ENCODE results near the gene LTBP4. TPM values are rescaled to one million over a fixed set of nuclear protein-coding genes. Genes with fewer than 3 reads are reported as not detected.

Gene LTBP4
- total and polyA plus RNA-seq, 2 donors (not counting 3 experiments of a cell fraction or from before 2014, with no cell fraction given): 25.9 to 38.0 TPM

DNA sequence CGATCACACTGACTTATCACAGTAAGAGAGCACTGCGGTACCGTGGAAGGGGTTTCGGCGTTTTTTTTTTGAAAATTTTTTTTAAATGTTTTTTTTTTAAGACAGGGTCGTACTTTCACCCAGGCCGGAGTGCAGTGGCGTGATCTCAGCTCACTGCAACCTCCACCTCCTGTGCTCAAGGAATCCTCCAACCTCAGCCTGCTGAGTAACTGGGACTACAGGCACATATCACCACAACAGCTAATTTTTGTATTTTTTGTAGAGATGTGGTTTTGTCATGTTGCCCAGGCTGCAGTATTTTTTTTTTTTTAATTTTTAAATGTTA, 19.0 kb downstream of the LTBP4 start:
- Histone ChIP-seq H3K9me1 (replicated peaks; ENCODE audit: control insufficient read depth, extremely low read depth, insufficient read depth, low read length) (no peaks in the 10 kb centered on the region), H3K36me3 (ENCODE audit: control insufficient read depth in 2 of 2, extremely low read depth in 1 of 2, insufficient read depth in 2 of 2, low read length in 2 of 2) (no peaks in the 10 kb centered on the region)

More for the DNA sequence above, 19.0 kb downstream of the LTBP4 start:
- H3K79me2 ChIP-seq (ENCODE audit: control insufficient read depth, insufficient read depth, low read length): no peaks in the 10 kb centered on the region
- DNase-seq (ENCODE audit: low read depth, low spot score) (no peak), FAIRE-seq (no peak)
- H3K4me2 ChIP-seq (ENCODE audit: insufficient read depth, low read length): no peak overlapping the region
- H3K27ac ChIP-seq (ENCODE audit: insufficient read depth, low read depth, low read length): no peak overlapping the region
- BruUV-seq (replicated peaks): no TSS peak
- dilution Hi-C loops (cut with MboI; ENCODE audit: extremely low pct_ligation_motif_present, low sequenced_read_pairs): no loop called here
- H3K9ac ChIP-seq (replicated peaks; ENCODE audit: extremely low read depth, insufficient read depth, low read length): no peak overlapping the region
- no peaks in the 10 kb centered on the region for H4K20me1 ChIP-seq (replicated peaks; ENCODE audit: control insufficient read depth, extremely low read depth, insufficient read depth, low read length)
- H3K4me1 ChIP-seq (ENCODE audit: control insufficient read depth, extremely low read depth, insufficient read depth, low read length): no peaks in the 10 kb centered on the region
- ChIA-PET CTCF (interaction anchor here (0.7 to 7.6 kb wide), 3 partner anchors 14 to 156 kb away, joined by 3 to 70 read pairs (median 4); no protein-coding TSS in a partner anchor), POLR2A (no interaction called here)
- H3K4me3 ChIP-seq (replicated peaks in 1 of 3; ENCODE audit: insufficient read depth in 1 of 3, low read depth in 1 of 3, low read length in 3 of 3): no peak overlapping the region
- no peaks in the 10 kb centered on the region for H3K9me3 ChIP-seq (replicated peaks; ENCODE audit: control insufficient read depth, insufficient read depth, low read length)
- no peaks in the 10 kb centered on the region for H3K27me3 ChIP-seq (ENCODE audit: control insufficient read depth in 2 of 2, insufficient read depth in 2 of 2, low read length in 2 of 2)
- TF ChIP-seq POLR2AphosphoS5 (IDR thresholded peaks at IDR 0.05; ENCODE audit: insufficient read depth, low read depth, low read length) (no peak), GATA2 (IDR thresholded peaks at IDR 0.05; ENCODE audit: insufficient read depth, insufficient read length, low read depth, low read length) (no peak), POLR2A (IDR thresholded peaks at IDR 0.05; ENCODE audit: low read depth, low read length) (no peak), JUN (IDR thresholded peaks at IDR 0.05; ENCODE audit: borderline replicate concordance, insufficient read depth, insufficient read length, low read depth) (no peak), MYC (IDR thresholded peaks at IDR 0.05; ENCODE audit: low read depth, low read length) (no peak), FOS (IDR thresholded peaks at IDR 0.05; ENCODE audit: borderline replicate concordance, insufficient read depth, low read length) (no peak), EZH2 (IDR thresholded peaks at IDR 0.05; ENCODE audit: borderline replicate concordance, low read depth, low read length, severe bottlenecking) (no peak)
- TF ChIP-seq, protein P1, sequence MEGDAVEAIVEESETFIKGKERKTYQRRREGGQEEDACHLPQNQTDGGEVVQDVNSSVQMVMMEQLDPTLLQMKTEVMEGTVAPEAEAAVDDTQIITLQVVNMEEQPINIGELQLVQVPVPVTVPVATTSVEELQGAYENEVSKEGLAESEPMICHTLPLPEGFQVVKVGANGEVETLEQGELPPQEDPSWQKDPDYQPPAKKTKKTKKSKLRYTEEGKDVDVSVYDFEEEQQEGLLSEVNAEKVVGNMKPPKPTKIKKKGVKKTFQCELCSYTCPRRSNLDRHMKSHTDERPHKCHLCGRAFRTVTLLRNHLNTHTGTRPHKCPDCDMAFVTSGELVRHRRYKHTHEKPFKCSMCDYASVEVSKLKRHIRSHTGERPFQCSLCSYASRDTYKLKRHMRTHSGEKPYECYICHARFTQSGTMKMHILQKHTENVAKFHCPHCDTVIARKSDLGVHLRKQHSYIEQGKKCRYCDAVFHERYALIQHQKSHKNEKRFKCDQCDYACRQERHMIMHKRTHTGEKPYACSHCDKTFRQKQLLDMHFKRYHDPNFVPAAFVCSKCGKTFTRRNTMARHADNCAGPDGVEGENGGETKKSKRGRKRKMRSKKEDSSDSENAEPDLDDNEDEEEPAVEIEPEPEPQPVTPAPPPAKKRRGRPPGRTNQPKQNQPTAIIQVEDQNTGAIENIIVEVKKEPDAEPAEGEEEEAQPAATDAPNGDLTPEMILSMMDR (IDR thresholded peaks at IDR 0.05; ENCODE audit: extremely low read depth in 1 of 2, insufficient read depth in 1 of 2, low read depth in 1 of 2, low read length in 2 of 2): no peak
- TF ChIP-seq, protein P2, sequence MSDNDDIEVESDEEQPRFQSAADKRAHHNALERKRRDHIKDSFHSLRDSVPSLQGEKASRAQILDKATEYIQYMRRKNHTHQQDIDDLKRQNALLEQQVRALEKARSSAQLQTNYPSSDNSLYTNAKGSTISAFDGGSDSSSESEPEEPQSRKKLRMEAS (IDR thresholded peaks at IDR 0.05; ENCODE audit: insufficient read depth, insufficient read length): no peak
- intact Hi-C loops (cut with micrococcal nuclease): no loop called here
- H2AFZ ChIP-seq (ENCODE audit: low read depth, low read length): no peak overlapping the region

Data from endothelial cell of umbilical vein (primary cell).